Small intestine (tissue), 7 donors: ENCODE results near the gene ZNF235. TPM values are rescaled to one million over a fixed set of nuclear protein-coding genes. Genes with fewer than 3 reads are reported as not detected.

ENCODE experiments used
- DNase-seq, 2 donors: peaks; one replicate each; pipeline versions ENCODE4 v3.0.0 to v3.0.0-alpha.2; 2013
- FAIRE-seq: peaks from 2 replicates; lab custom pipeline; 2012; peaks lifted over from hg19 to GRCh38; lab: Jason Lieb, UNC
- H3K27ac ChIP-seq, 3 donors: one replicate each; pipeline ENCODE4 v1.5.1; 2013; ENCODE audit warnings: low read length in 2 of 3, mild to moderate bottlenecking in 2 of 3, control low read depth in 1 of 3, inconsistent platforms in 1 of 3, low read depth in 1 of 3, moderate library complexity in 1 of 3
- H3K27me3 ChIP-seq, 3 donors: one replicate each; pipeline ENCODE4 v1.6.1; 2013; ENCODE audit warnings: low read length in 3 of 3, inconsistent platforms in 1 of 3; ENCODE audit not compliant: control insufficient read depth in 3 of 3, insufficient read depth in 3 of 3
- H3K36me3 ChIP-seq, 3 donors: one replicate each; pipeline ENCODE4 v1.6.1; 2013; ENCODE audit warnings: low read length in 3 of 3, inconsistent platforms in 1 of 3, low read depth in 1 of 3, mild to moderate bottlenecking in 1 of 3, moderate library complexity in 1 of 3; ENCODE audit not compliant: control insufficient read depth in 3 of 3, insufficient read depth in 2 of 3
- H3K4me1 ChIP-seq, 3 donors: one replicate each; pipeline ENCODE4 v1.6.1; 2013; ENCODE audit warnings: low read length in 2 of 3, inconsistent platforms in 1 of 3, low read depth in 1 of 3, mild to moderate bottlenecking in 1 of 3, moderate library complexity in 1 of 3; ENCODE audit not compliant: control insufficient read depth in 3 of 3, insufficient read depth in 2 of 3
- H3K4me3 ChIP-seq, 3 donors: one replicate each; pipeline ENCODE4 v1.5.1; 2013; ENCODE audit warnings: low read length in 3 of 3, control low read depth in 1 of 3, inconsistent platforms in 1 of 3, low read depth in 1 of 3, mild to moderate bottlenecking in 1 of 3, moderate library complexity in 1 of 3
- H3K9me3 ChIP-seq, 2 donors: one replicate each; pipeline ENCODE4 v1.6.1; 2013; ENCODE audit warnings: low read depth in 1 of 2, low read length in 1 of 2; ENCODE audit not compliant: control insufficient read depth in 2 of 2, insufficient read depth in 1 of 2
- WGBS, 3 donors: extraction: QIAGEN DNeasy Blood & Tissue Kit; methylation state at CpG; one replicate each; pipeline ENCODE4 v1.1.7; 2013; 5-methylcytosine and 5-hydroxymethylcytosine counted together
- polyA plus RNA-seq, 4 donors: library from polyadenylated mRNA; stranded (reverse) in 3 of 4; unstranded in 1 of 4; fragments of 200-250 nt in 3 of 4; fragments of 120-200 nt in 1 of 4; gene quantifications; one replicate each; pipeline versions ENCODE4 v1.2.1 to v1.2.3, GENCODE V29; 2013
- donor health status: healthy with polysubstance abuse.
- donor health status: control.
- donor health status: control.
- donor health status: Bipolar disorder and iron deficiency.
- donor health status: healthy.

ZNF235 gene
- polyA plus RNA-seq, 4 donors: 1.8 to 7.8 (median 2.9) TPM

- Histone ChIP-seq H3K27me3 (no peaks in the 10 kb centered on the region), H3K9me3 (peaks cover 0 to 8% of the 10 kb centered on the region in 2 donors), H3K4me1 (no peaks in the 10 kb centered on the region), H3K4me3 (no peak overlapping the region), H3K27ac (no peak overlapping the region), H3K36me3 (no peaks in the 10 kb centered on the region)
- FAIRE-seq: no peak
- 64 to 91% (median 90%) methylated on average over 2 of the region's 2 CpGs for WGBS, 3 donors
- no peak for DNase-seq
Measured at GRCh38 chr19:44315883-44316282, 11.1 kb upstream of the ZNF235 start.

GRCh38 chr19:44313231-44313630, 8.4 kb upstream of the ZNF235 start:
- H3K27me3 ChIP-seq: no peaks in the 10 kb centered on the region
- WGBS, 3 donors: 92 to 100% (median 100%) methylated on average over 1 of the region's 1 CpG
- peaks cover 0 to 9% of the 10 kb centered on the region in 2 donors for H3K9me3 ChIP-seq
- no peaks in the 10 kb centered on the region for H3K36me3 ChIP-seq
- H3K27ac ChIP-seq: no peak overlapping the region
- no peak for FAIRE-seq
- no peak for DNase-seq
- no peak overlapping the region for H3K4me3 ChIP-seq
- no peaks in the 10 kb centered on the region for H3K4me1 ChIP-seq

GRCh38 chr19:44308011-44308410, 3.2 kb upstream of the ZNF235 start:
- Histone ChIP-seq H3K4me1 (peaks cover 0 to 2% (median 1%) of the 10 kb centered on the region in 3 donors), H3K27me3 (no peaks in the 10 kb centered on the region), H3K36me3 (no peaks in the 10 kb centered on the region), H3K9me3 (peaks cover 0 to 22% of the 10 kb centered on the region in 2 donors), H3K4me3 (no peak overlapping the region), H3K27ac (no peak overlapping the region)
- DNase-seq (no peak), FAIRE-seq (no peak)
- 86 to 93% (median 90%) methylated on average over 3 of the region's 3 CpGs for WGBS, 3 donors

GRCh38 chr19:44306283-44306682, 1.5 kb upstream of the ZNF235 start:
- peaks cover 0 to 22% of the 10 kb centered on the region in 2 donors for H3K9me3 ChIP-seq
- peaks cover 0 to 2% (median 1%) of the 10 kb centered on the region in 3 donors for H3K4me1 ChIP-seq
- peaks cover 2 to 6% (median 3%) of the 10 kb centered on the region in 3 donors for H3K36me3 ChIP-seq
- 87 to 93% (median 88%) methylated on average over 15 of the region's 15 CpGs for WGBS, 3 donors
- DNase-seq (no peak), FAIRE-seq (no peak)
- no peak overlapping the region for H3K27ac ChIP-seq
- no peaks in the 10 kb centered on the region for H3K27me3 ChIP-seq
- no peak overlapping the region for H3K4me3 ChIP-seq

- DNase-seq (no peak), FAIRE-seq (no peak)
- H3K27ac ChIP-seq: no peak overlapping the region
- peaks cover 0 to 22% of the 10 kb centered on the region in 2 donors for H3K9me3 ChIP-seq
- H3K4me3 ChIP-seq: peak overlapping the region in 1 of 3 donors; percentile 70
- peaks cover 0 to 2% (median 1%) of the 10 kb centered on the region in 3 donors for H3K4me1 ChIP-seq
- H3K36me3 ChIP-seq: peaks cover 2 to 8% (median 3%) of the 10 kb centered on the region in 3 donors
- 83 to 89% (median 85%) methylated on average over 4 of the region's 4 CpGs for WGBS, 3 donors
- H3K27me3 ChIP-seq: no peaks in the 10 kb centered on the region
Measured at GRCh38 chr19:44305457-44305856, 632 bp upstream of the ZNF235 start.

- H3K36me3 ChIP-seq: peaks cover 8 to 13% (median 9%) of the 10 kb centered on the region in 3 donors
- 2 to 3% (median 3%) methylated on average over 11 of the region's 11 CpGs for WGBS, 3 donors
- H3K4me3 ChIP-seq: peak overlapping the region; percentile 63 to 82 (median 70)
- FAIRE-seq: no peak
- DNase-seq: peak; percentile 28 to 52
- peaks cover 0 to 2% (median 1%) of the 10 kb centered on the region in 3 donors for H3K4me1 ChIP-seq
- H3K27ac ChIP-seq: peak overlapping the region; percentile 75 to 87 (median 76)
- peaks cover 0 to 22% of the 10 kb centered on the region in 2 donors for H3K9me3 ChIP-seq
- no peaks in the 10 kb centered on the region for H3K27me3 ChIP-seq
Measured at GRCh38 chr19:44303976-44304568, 753 bp downstream of the ZNF235 start.

GRCh38 chr19:44303320-44303719, 1.5 kb downstream of the ZNF235 start:
- Histone ChIP-seq H3K9me3 (peaks cover 0 to 18% of the 10 kb centered on the region in 2 donors), H3K4me1 (peaks cover 0 to 2% (median 1%) of the 10 kb centered on the region in 3 donors), H3K4me3 (no peak overlapping the region), H3K27me3 (no peaks in the 10 kb centered on the region), H3K27ac (no peak overlapping the region), H3K36me3 (peaks cover 10 to 15% (median 15%) of the 10 kb centered on the region in 3 donors)
- DNase-seq (no peak), FAIRE-seq (no peak)
- WGBS, 3 donors: 78 to 95% (median 91%) methylated on average over 4 of the region's 4 CpGs

- Histone ChIP-seq H3K9me3 (peaks cover 7 to 60% of the 10 kb centered on the region in 2 donors), H3K27me3 (no peaks in the 10 kb centered on the region), H3K4me1 (no peaks in the 10 kb centered on the region), H3K36me3 (peaks cover 8 to 24% (median 17%) of the 10 kb centered on the region in 3 donors), H3K4me3 (no peak overlapping the region), H3K27ac (no peak overlapping the region)
- 63 to 90% (median 70%) methylated on average over 4 of the region's 4 CpGs for WGBS, 3 donors
- no peak for DNase-seq
- FAIRE-seq: no peak
Measured at GRCh38 chr19:44284968-44285367, 19.9 kb downstream of the ZNF235 start.
